Vagina (tissue), 2 donors: Measurements from ENCODE around the gene ASB10.

ENCODE experiments used
- POLR2A ChIP-seq, 2 donors: fragments of 450-650 bp; IDR thresholded peaks; one replicate each; pipeline ENCODE4 v1.6.1; 2017; ENCODE audit warnings: antibody characterized with exemption in 2 of 2, mild to moderate bottlenecking in 2 of 2, moderate library complexity in 2 of 2
- TF ChIP-seq, protein P1 (sequence below), 3 experiments: fragments of 450-650 bp in 2 of 3; fragments of 200-600 bp in 1 of 3; sonication (generic) in 1 of 3; IDR thresholded peaks; one replicate each; pipeline ENCODE4 v1.5.1; 2017 to 2019; ENCODE audit warnings: antibody characterized with exemption in 3 of 3, mild to moderate bottlenecking in 2 of 3, moderate library complexity in 2 of 3

DNA sequence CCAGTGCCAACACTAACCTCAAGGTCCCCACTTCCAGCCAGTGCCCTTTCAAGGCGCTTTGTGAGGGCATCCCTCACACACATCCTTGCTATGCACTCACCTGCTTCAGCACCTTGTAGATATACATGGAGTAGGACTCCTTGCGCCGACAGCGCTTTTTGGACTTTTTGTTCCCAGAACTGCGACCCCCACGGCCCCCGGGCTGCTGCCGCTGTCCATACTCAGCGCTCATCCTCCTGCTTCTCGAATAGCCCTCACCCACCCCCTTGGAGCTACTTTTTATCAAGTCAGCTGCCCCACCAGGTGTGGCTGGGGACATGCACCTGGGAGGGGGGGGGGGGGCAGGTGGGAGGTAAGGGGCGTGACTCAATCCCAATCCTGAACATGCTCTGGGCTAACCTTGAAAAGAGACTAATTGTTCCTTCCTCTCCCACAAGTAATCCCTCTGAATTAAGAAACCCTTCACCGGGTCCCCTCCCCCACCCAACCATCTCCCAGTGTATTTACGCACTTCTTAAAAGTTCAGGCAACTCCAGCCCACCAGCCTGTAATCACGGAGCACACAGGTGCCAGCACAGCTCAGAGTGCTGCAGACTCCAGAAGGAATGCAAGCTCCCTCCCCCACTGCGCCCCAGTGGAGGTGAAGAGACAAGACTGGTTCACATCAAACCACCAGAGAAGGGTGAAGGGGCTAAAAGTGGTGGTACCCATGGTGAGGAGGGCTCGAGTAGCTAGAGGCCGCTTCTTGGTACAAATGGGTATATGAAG is 23.2 kb upstream of the ASB10 start, which contains the start of gene H2BK1:
- TF ChIP-seq, protein P1, sequence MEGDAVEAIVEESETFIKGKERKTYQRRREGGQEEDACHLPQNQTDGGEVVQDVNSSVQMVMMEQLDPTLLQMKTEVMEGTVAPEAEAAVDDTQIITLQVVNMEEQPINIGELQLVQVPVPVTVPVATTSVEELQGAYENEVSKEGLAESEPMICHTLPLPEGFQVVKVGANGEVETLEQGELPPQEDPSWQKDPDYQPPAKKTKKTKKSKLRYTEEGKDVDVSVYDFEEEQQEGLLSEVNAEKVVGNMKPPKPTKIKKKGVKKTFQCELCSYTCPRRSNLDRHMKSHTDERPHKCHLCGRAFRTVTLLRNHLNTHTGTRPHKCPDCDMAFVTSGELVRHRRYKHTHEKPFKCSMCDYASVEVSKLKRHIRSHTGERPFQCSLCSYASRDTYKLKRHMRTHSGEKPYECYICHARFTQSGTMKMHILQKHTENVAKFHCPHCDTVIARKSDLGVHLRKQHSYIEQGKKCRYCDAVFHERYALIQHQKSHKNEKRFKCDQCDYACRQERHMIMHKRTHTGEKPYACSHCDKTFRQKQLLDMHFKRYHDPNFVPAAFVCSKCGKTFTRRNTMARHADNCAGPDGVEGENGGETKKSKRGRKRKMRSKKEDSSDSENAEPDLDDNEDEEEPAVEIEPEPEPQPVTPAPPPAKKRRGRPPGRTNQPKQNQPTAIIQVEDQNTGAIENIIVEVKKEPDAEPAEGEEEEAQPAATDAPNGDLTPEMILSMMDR (IDR thresholded peaks at IDR 0.05), result no peak
- no peak for TF ChIP-seq POLR2A (IDR thresholded peaks at IDR 0.05)
